ENCODE measurements around the gene DMBX1. TPM values are rescaled to one million over a fixed set of nuclear protein-coding genes. Genes with fewer than 3 reads are reported as not detected.

Gene DMBX1
- total and polyA plus RNA-seq, 5 donors = not detected

GRCh38 chr1:46536527-46536926 is 46.9 kb downstream of the DMBX1 start:
- no peak for DNase-seq
- intact Hi-C loops (cut with DNase I) = loop anchor here in 2 of 4 donors (10.0 kb wide), 1 partner anchor 188 kb away; no protein-coding TSS in a partner anchor
- Histone ChIP-seq H3K27ac (ENCODE audit: low read length) (no peak overlapping the region), H3K27me3 (ENCODE audit: control insufficient read depth, insufficient read depth) (no peaks in the 10 kb centered on the region), H3K4me3 (ENCODE audit: low read length) (no peak overlapping the region), H3K9me3 (ENCODE audit: control insufficient read depth, low read length) (no peaks in the 10 kb centered on the region), H3K4me1 (ENCODE audit: control insufficient read depth, insufficient read depth, low read length) (no peaks in the 10 kb centered on the region)
- WGBS = 94% methylated on average over 1 of the region's 1 CpG
- no peak for ATAC-seq

- WGBS = 74% methylated on average over 2 of the region's 2 CpGs
Observed at GRCh38 chr1:46537651-46538050, 48.0 kb downstream of the DMBX1 start.

GRCh38 chr1:46538147-46538546 is 48.5 kb downstream of the DMBX1 start:
- ATAC-seq (no peak), DNase-seq (no peak)
- H3K9me3 ChIP-seq (ENCODE audit: control insufficient read depth, low read length) = no peaks in the 10 kb centered on the region
- H3K4me1 ChIP-seq (ENCODE audit: control insufficient read depth, insufficient read depth, low read length) = no peaks in the 10 kb centered on the region
- H3K27ac ChIP-seq (ENCODE audit: low read length) = no peak overlapping the region
- no peaks in the 10 kb centered on the region for H3K27me3 ChIP-seq (ENCODE audit: control insufficient read depth, insufficient read depth)
- intact Hi-C loops (cut with DNase I) = loop anchor here in 2 of 4 donors (10.0 kb wide), 1 partner anchor 187 kb away; no protein-coding TSS in a partner anchor
- no peak overlapping the region for H3K4me3 ChIP-seq (ENCODE audit: low read length)
- 80% methylated on average over 2 of the region's 2 CpGs for WGBS

More at GRCh38 chr1:46537651-46538050, 48.0 kb downstream of the DMBX1 start:
- Histone ChIP-seq H3K4me3 (ENCODE audit: low read length) (no peak overlapping the region), H3K9me3 (ENCODE audit: control insufficient read depth, low read length) (no peaks in the 10 kb centered on the region), H3K27ac (ENCODE audit: low read length) (no peak overlapping the region), H3K4me1 (ENCODE audit: control insufficient read depth, insufficient read depth, low read length) (no peaks in the 10 kb centered on the region), H3K27me3 (ENCODE audit: control insufficient read depth, insufficient read depth) (no peaks in the 10 kb centered on the region)
- ATAC-seq (no peak), DNase-seq (no peak)
- intact Hi-C loops (cut with DNase I) = loop anchor here in 2 of 4 donors (10.0 kb wide), 1 partner anchor 187 kb away; no protein-coding TSS in a partner anchor

Other genes starting within 250 kb of the DMBX1 start
- gene RAD54L, start 242.1 kb upstream of the DMBX1 start, total RNA-seq = under 1 TPM in 3 of 4 donors, not detected in 1; 0.56 to 0.89 (median 0.74) TPM
- gene RAD54L, start 242.1 kb upstream of the DMBX1 start, polyA plus RNA-seq = 0.16 TPM
- 10 to 100 TPM; 37.2 to 46.3 (median 40.1) TPM for gene LRRC41, start 186.2 kb upstream of the DMBX1 start, total RNA-seq
- 27.1 TPM for gene LRRC41, start 186.2 kb upstream of the DMBX1 start, polyA plus RNA-seq
- 100 to 1,000 TPM; 664 to 870 (median 705) TPM for gene UQCRH, start 186.1 kb upstream of the DMBX1 start, total RNA-seq
- gene UQCRH, start 186.1 kb upstream of the DMBX1 start, polyA plus RNA-seq = 2,380 TPM
- 10 to 100 TPM; 12.6 to 18.7 (median 13.7) TPM for gene NSUN4, start 149.0 kb upstream of the DMBX1 start, total RNA-seq
- gene NSUN4, start 149.0 kb upstream of the DMBX1 start, polyA plus RNA-seq = 10.6 TPM
- 10 to 100 TPM in 3 of 4 donors, 1 to 10 TPM in 1; 4.8 to 17.2 (median 14.7) TPM for gene FAAH, start 95.5 kb upstream of the DMBX1 start, total RNA-seq
- gene FAAH, start 95.5 kb upstream of the DMBX1 start, polyA plus RNA-seq = 10.4 TPM
- gene KNCN, start 61.8 kb downstream of the DMBX1 start, total RNA-seq = not detected
- not detected for gene KNCN, start 61.8 kb downstream of the DMBX1 start, polyA plus RNA-seq
- 10 to 100 TPM; 40.2 to 46.9 (median 43.4) TPM for gene MKNK1, start 114.4 kb downstream of the DMBX1 start, total RNA-seq
- gene MKNK1, start 114.4 kb downstream of the DMBX1 start, polyA plus RNA-seq = 27.8 TPM
- 10 to 100 TPM; 14.1 to 20.9 (median 16.5) TPM for gene MOB3C, start 127.0 kb downstream of the DMBX1 start, total RNA-seq
- 10.3 TPM for gene MOB3C, start 127.0 kb downstream of the DMBX1 start, polyA plus RNA-seq
- gene ATPAF1, start 178.5 kb downstream of the DMBX1 start, total RNA-seq = 100 to 1,000 TPM; 144 to 181 (median 166) TPM
- 218 TPM for gene ATPAF1, start 178.5 kb downstream of the DMBX1 start, polyA plus RNA-seq
- gene TEX38, start 182.0 kb downstream of the DMBX1 start, total RNA-seq = not detected
- gene TEX38, start 182.0 kb downstream of the DMBX1 start, polyA plus RNA-seq = 0.14 TPM
- 10 to 100 TPM; 67.9 to 78.3 (median 75.5) TPM for gene EFCAB14, start 229.3 kb downstream of the DMBX1 start, total RNA-seq
- gene EFCAB14, start 229.3 kb downstream of the DMBX1 start, polyA plus RNA-seq = 21.3 TPM

Data from right cardiac atrium (tissue), 5 donors.